GM04504 (cell line): ENCODE measurements around the gene TMEM120B.
"Not testable (repeated sequence)": the region's sequence is repeated elsewhere in the genome, so short reads cannot be mapped to it uniquely, and the experiment has no call there.

Experiments used
- DNase-seq: peaks from one replicate; pipeline ENCODE4 v3.0.0-alpha.2; 2012; ENCODE audit warnings: low read depth

Gene TMEM120B

GRCh38 chr12:121712461-121713256 is at the start of gene TMEM120B:
Gene TMEM120B (plus strand): TSS chr12:121712752. CDS start chr12:121712896, 144 bp downstream.
- DNase-seq: no peak

- no peak for DNase-seq
Observed at GRCh38 chr12:121663610-121663929, 49.0 kb upstream of the TMEM120B start.

GRCh38 chr12:121666829-121667228 is 45.7 kb upstream of the TMEM120B start:
- not testable (repeated sequence) for DNase-seq

GRCh38 chr12:121668750-121669520 is 43.6 kb upstream of the TMEM120B start:
- no peak for DNase-seq

- no peak for DNase-seq
Observed at GRCh38 chr12:121669521-121669900, 43.0 kb upstream of the TMEM120B start, which contains the start of gene MORN3. Gene MORN3 (minus strand): TSS chr12:121669654. CDS start chr12:121669483, 171 bp downstream.

- DNase-seq: no peak
Observed at GRCh38 chr12:121673013-121673511, 39.5 kb upstream of the TMEM120B start.

GRCh38 chr12:121676190-121676589 is 36.4 kb upstream of the TMEM120B start:
- DNase-seq: no peak

GRCh38 chr12:121678305-121678704 is 34.2 kb upstream of the TMEM120B start:
- no peak for DNase-seq

- no peak for DNase-seq
Observed at GRCh38 chr12:121678716-121679300, 33.7 kb upstream of the TMEM120B start.

GRCh38 chr12:121679661-121680197 is 32.8 kb upstream of the TMEM120B start:
- DNase-seq: not testable (repeated sequence)

GRCh38 chr12:121688966-121689365 is 23.6 kb upstream of the TMEM120B start:
- no peak for DNase-seq

- DNase-seq: no peak
Observed at GRCh38 chr12:121689430-121689829, 23.1 kb upstream of the TMEM120B start.

GRCh38 chr12:121692744-121693143 is 19.8 kb upstream of the TMEM120B start:
- not testable (repeated sequence) for DNase-seq

GRCh38 chr12:121693155-121693687 is 19.3 kb upstream of the TMEM120B start:
- no peak for DNase-seq

- DNase-seq: no peak
Observed at GRCh38 chr12:121697093-121697698, 15.4 kb upstream of the TMEM120B start.

- DNase-seq: not testable (repeated sequence)
Observed at GRCh38 chr12:121697861-121698260, 14.7 kb upstream of the TMEM120B start.

- no peak for DNase-seq
Observed at GRCh38 chr12:121701667-121702277, 10.8 kb upstream of the TMEM120B start.

- DNase-seq: no peak
Observed at GRCh38 chr12:121702944-121703343, 9.6 kb upstream of the TMEM120B start.

GRCh38 chr12:121705514-121705913 is 7.0 kb upstream of the TMEM120B start:
- no peak for DNase-seq

- DNase-seq: no peak
Observed at GRCh38 chr12:121708313-121709063, 4.1 kb upstream of the TMEM120B start.
